Measurements from ENCODE around the gene ZBTB18. TPM values are rescaled to one million over a fixed set of nuclear protein-coding genes. Genes with fewer than 3 reads are reported as not detected.

ZBTB18 gene
- polyA plus RNA-seq, 1 donor from 2014 or later: 30.6 TPM

- no peak overlapping the region for H3K4me2 ChIP-seq (ENCODE audit: low read length)
- no peaks in the 10 kb centered on the region for H3K9me2 ChIP-seq (ENCODE audit: insufficient read depth, low read length)
- TF ChIP-seq REST (IDR thresholded peaks at IDR 0.05; ENCODE audit: borderline replicate concordance) (no peak), MXI1 (conservative IDR thresholded peaks at IDR 0.05; ENCODE audit: poor library complexity, severe bottlenecking) (no peak), EP300 (conservative IDR thresholded peaks at IDR 0.05; ENCODE audit: poor library complexity, severe bottlenecking) (no peak), SMC3 (conservative IDR thresholded peaks at IDR 0.05; ENCODE audit: poor library complexity) (no peak), RAD21 (conservative IDR thresholded peaks at IDR 0.05) (no peak), POLR2AphosphoS5 (IDR thresholded peaks at IDR 0.05) (no peak), TAF1 (IDR thresholded peaks at IDR 0.05; ENCODE audit: low read depth) (no peak), CTCF (IDR thresholded peaks at IDR 0.05; ENCODE audit: poor library complexity, severe bottlenecking) (no peak), EZH2 (IDR thresholded peaks at IDR 0.05; ENCODE audit: borderline replicate concordance, insufficient read depth, low read length, poor library complexity, severe bottlenecking) (no peak)
- H3K27me3 ChIP-seq (ENCODE audit: insufficient read depth, low read depth, low read length): no peaks in the 10 kb centered on the region
- H2AFZ ChIP-seq (ENCODE audit: low read depth, low read length): no peak overlapping the region
- H3K9me3 ChIP-seq (ENCODE audit: low read length): no peaks in the 10 kb centered on the region
- H3K9ac ChIP-seq (ENCODE audit: low read length): no peak overlapping the region
- H3F3A ChIP-seq (ENCODE audit: insufficient read depth, low read length, poor library complexity, severe bottlenecking): no peaks in the 10 kb centered on the region
- no peaks in the 10 kb centered on the region for H3K36me3 ChIP-seq (ENCODE audit: insufficient read depth, low read length)
- no peak overlapping the region for H3K4me3 ChIP-seq (ENCODE audit: low read length)
- no peaks in the 10 kb centered on the region for H4K20me1 ChIP-seq (ENCODE audit: insufficient read depth)
- H3K79me2 ChIP-seq (replicated peaks; ENCODE audit: insufficient read depth, low read length): no peaks in the 10 kb centered on the region
- no peak overlapping the region for H3K27ac ChIP-seq (ENCODE audit: low read length)
Measured at GRCh38 chr1:244096691-244097090, 45.6 kb downstream of the ZBTB18 start.

DNA sequence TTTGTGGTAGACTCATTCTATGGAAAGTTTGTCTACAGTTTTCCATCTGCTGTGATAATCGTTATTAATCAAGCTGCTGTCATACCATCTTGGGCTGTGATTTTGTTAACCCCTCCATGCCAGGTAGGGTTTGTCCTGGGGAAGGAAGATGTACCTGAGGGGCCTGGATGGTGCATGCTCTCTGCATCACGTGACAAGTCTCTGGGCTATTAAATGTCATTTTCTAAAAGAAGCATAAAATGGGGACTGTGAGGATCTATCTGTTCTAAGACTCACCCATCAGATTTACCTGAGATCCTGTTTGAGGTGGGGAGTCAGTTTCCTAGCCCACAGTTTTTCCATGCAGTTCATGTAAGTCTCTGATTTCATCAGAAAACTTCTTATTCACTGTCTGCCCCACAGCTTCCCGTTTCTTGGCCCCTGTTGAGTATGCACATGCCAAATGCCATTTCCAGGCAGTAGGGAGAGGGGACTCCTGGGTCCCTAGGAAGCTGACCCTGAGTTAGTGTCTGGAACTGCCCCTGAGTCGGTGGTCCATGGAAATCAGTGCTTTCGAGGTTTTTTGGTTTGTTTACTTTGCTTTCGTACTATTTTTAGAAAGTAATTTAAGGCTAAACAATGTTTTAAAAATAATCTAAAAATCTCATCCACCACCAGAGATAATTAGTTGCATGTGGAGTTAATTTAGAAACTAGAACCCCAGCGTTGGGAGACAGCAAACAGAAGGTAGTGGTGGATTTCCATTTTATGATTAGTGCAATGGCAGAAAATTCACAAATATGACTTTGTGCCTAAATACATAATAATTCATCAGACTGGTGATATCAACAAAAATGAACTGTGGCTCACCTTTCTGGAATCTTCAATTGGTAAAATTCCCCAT lies 46.7 kb downstream of the ZBTB18 start:
- no peak for TF ChIP-seq EZH2 (IDR thresholded peaks at IDR 0.05; ENCODE audit: borderline replicate concordance, insufficient read depth, low read length, poor library complexity, severe bottlenecking)
- no peak for TF ChIP-seq CTCF (IDR thresholded peaks at IDR 0.05; ENCODE audit: poor library complexity, severe bottlenecking)
- TF ChIP-seq SMC3 (conservative IDR thresholded peaks at IDR 0.05; ENCODE audit: poor library complexity): no peak
- TF ChIP-seq RAD21 (conservative IDR thresholded peaks at IDR 0.05): no peak
- no peak for TF ChIP-seq REST (IDR thresholded peaks at IDR 0.05; ENCODE audit: borderline replicate concordance)
- no peak for TF ChIP-seq TAF1 (IDR thresholded peaks at IDR 0.05; ENCODE audit: low read depth)
- TF ChIP-seq POLR2AphosphoS5 (IDR thresholded peaks at IDR 0.05): no peak
- TF ChIP-seq MXI1 (conservative IDR thresholded peaks at IDR 0.05; ENCODE audit: poor library complexity, severe bottlenecking): no peak
- TF ChIP-seq EP300 (conservative IDR thresholded peaks at IDR 0.05; ENCODE audit: poor library complexity, severe bottlenecking): no peak
- H3K9ac ChIP-seq (ENCODE audit: low read length): no peak overlapping the region
- no peak overlapping the region for H3K4me3 ChIP-seq (ENCODE audit: low read length)
- no peaks in the 10 kb centered on the region for H3K79me2 ChIP-seq (replicated peaks; ENCODE audit: insufficient read depth, low read length)
- no peaks in the 10 kb centered on the region for H3K9me2 ChIP-seq (ENCODE audit: insufficient read depth, low read length)
- no peaks in the 10 kb centered on the region for H3K9me3 ChIP-seq (ENCODE audit: low read length)
- H4K20me1 ChIP-seq (ENCODE audit: insufficient read depth): no peaks in the 10 kb centered on the region
- H3K27ac ChIP-seq (ENCODE audit: low read length): no peak overlapping the region
- H2AFZ ChIP-seq (ENCODE audit: low read depth, low read length): no peak overlapping the region
- no peaks in the 10 kb centered on the region for H3K36me3 ChIP-seq (ENCODE audit: insufficient read depth, low read length)
- no peaks in the 10 kb centered on the region for H3F3A ChIP-seq (ENCODE audit: insufficient read depth, low read length, poor library complexity, severe bottlenecking)
- H3K4me2 ChIP-seq (ENCODE audit: low read length): peak overlapping the region; percentile 9
- no peaks in the 10 kb centered on the region for H3K27me3 ChIP-seq (ENCODE audit: insufficient read depth, low read depth, low read length)
